OCI-LY7 (cell line): ENCODE data around the gene ERBB2. TPM values are rescaled to one million over a fixed set of nuclear protein-coding genes. Genes with fewer than 3 reads are reported as not detected.

ENCODE experiments used
- BruUV-seq: library from RNA; stranded (reverse); fragments of 400-500 nt; replicated peaks from 2 replicates; lab custom pipeline; 2021; lab: Mats Ljungman, UMichigan
- CTCF ChIA-PET: fragments of 300-600 bp; sonication (Branson Sonifier 250); formaldehyde crosslinking; loops from one replicate; lab custom pipeline; 2022; ENCODE audit warnings: antibody characterized with exemption; ENCODE audit not compliant: unreplicated experiment; lab: Charles Lee
- POLR2A ChIA-PET: fragments of 300-600 bp; sonication (Branson Sonifier 250); formaldehyde crosslinking; loops from one replicate; lab custom pipeline; 2022; ENCODE audit warnings: antibody characterized with exemption; lab: Charles Lee
- DNase-seq: peaks from one replicate; pipeline ENCODE4 v3.0.0-alpha.2; 2015; ENCODE audit warnings: low spot score
- H2AFZ ChIP-seq: fragments of 200-600 bp; sonication (generic), shearing (Covaris generic); 2 replicates; pipeline ENCODE4 v1.6.1; 2014; ENCODE audit warnings: mild to moderate bottlenecking, antibody characterized with exemption, low read length, moderate library complexity
- H3K27ac ChIP-seq: fragments of 200-600 bp; sonication (generic); 2 replicates; pipeline ENCODE4 v1.5.1; 2014; ENCODE audit warnings: mixed run types, low read depth, mild to moderate bottlenecking, moderate library complexity, low read length, inconsistent platforms; ENCODE audit not compliant: poor library complexity, severe bottlenecking
- H3K36me3 ChIP-seq: fragments of 200-600 bp; sonication (generic); 2 replicates; pipeline ENCODE4 v1.6.1; 2014; ENCODE audit warnings: mild to moderate bottlenecking, antibody characterized with exemption, low read length, moderate library complexity, mixed read lengths; ENCODE audit not compliant: insufficient read depth
- H3K4me1 ChIP-seq: fragments of 200-600 bp; sonication (generic); 2 replicates; pipeline ENCODE4 v1.5.1; 2014; ENCODE audit warnings: mild to moderate bottlenecking, low read length; ENCODE audit not compliant: insufficient read depth, poor library complexity, severe bottlenecking
- H3K4me2 ChIP-seq: fragments of 200-600 bp; sonication (generic); 2 replicates; pipeline ENCODE4 v1.6.1; 2014; ENCODE audit warnings: mild to moderate bottlenecking, low read length
- H3K4me3 ChIP-seq: fragments of 200-600 bp; sonication (generic); 2 replicates; pipeline ENCODE4 v1.5.1; 2014; ENCODE audit warnings: mild to moderate bottlenecking, low read depth, low read length; ENCODE audit not compliant: poor library complexity, severe bottlenecking
- H3K79me2 ChIP-seq: fragments of 200-600 bp; sonication (generic); 2 replicates; pipeline ENCODE4 v1.6.1; 2016; ENCODE audit warnings: low read depth, mild to moderate bottlenecking, low read length, moderate library complexity, mixed read lengths; ENCODE audit not compliant: insufficient read depth
- H3K9me2 ChIP-seq: fragments of 200-600 bp; sonication (generic); 2 replicates; pipeline ENCODE4 v1.6.1; 2016; ENCODE audit warnings: mild to moderate bottlenecking, low read length, mixed read lengths; ENCODE audit not compliant: insufficient read depth
- H3K9me3 ChIP-seq: fragments of 200-600 bp; sonication (generic); 2 replicates; pipeline ENCODE4 v1.6.1; 2014; ENCODE audit warnings: mild to moderate bottlenecking, mixed run types, low read length, mixed read lengths
- H4K20me1 ChIP-seq: fragments of 200-600 bp; sonication (generic); 2 replicates; pipeline ENCODE4 v1.6.1; 2014; ENCODE audit warnings: mild to moderate bottlenecking, antibody characterized with exemption, low read length, moderate library complexity, mixed read lengths; ENCODE audit not compliant: insufficient read depth
- EZH2phosphoT487 ChIP-seq: fragments of 200-600 bp; sonication (generic); IDR thresholded peaks from 2 replicates; pipeline ENCODE4 v1.6.1; 2018; ENCODE audit warnings: low read depth, borderline replicate concordance, mild to moderate bottlenecking, mixed run types, antibody characterized with exemption, low read length, moderate library complexity, mixed read lengths
- intact Hi-C: fragments of 100-400 bp; cut with micrococcal nuclease; formaldehyde crosslinking; loops from one replicate; pipeline ENCODE4 v1.10.0; 2022; ENCODE audit not compliant: unreplicated experiment
- total RNA-seq, 2 experiments: library from RNA; depleted of rRNA in 1 of 2; stranded (reverse); fragments of >200 nt in 1 of 2; shearing (Covaris generic) in 1 of 2; gene quantifications; 2 replicates each; pipeline ENCODE4 v1.2.3, GENCODE V29; 2014 to 2022
- TF ChIP-seq, protein P1 (sequence below): fragments of 200-600 bp; sonication (generic); conservative IDR thresholded peaks from 2 replicates; pipeline ENCODE4 v1.5.1; 2014; ENCODE audit warnings: mild to moderate bottlenecking, antibody characterized with exemption, low read length, moderate library complexity, mixed read lengths

The ERBB2 gene
- total RNA-seq, 2 experiments from 2014 or later, result 6.5 to 11.4 TPM

DNA sequence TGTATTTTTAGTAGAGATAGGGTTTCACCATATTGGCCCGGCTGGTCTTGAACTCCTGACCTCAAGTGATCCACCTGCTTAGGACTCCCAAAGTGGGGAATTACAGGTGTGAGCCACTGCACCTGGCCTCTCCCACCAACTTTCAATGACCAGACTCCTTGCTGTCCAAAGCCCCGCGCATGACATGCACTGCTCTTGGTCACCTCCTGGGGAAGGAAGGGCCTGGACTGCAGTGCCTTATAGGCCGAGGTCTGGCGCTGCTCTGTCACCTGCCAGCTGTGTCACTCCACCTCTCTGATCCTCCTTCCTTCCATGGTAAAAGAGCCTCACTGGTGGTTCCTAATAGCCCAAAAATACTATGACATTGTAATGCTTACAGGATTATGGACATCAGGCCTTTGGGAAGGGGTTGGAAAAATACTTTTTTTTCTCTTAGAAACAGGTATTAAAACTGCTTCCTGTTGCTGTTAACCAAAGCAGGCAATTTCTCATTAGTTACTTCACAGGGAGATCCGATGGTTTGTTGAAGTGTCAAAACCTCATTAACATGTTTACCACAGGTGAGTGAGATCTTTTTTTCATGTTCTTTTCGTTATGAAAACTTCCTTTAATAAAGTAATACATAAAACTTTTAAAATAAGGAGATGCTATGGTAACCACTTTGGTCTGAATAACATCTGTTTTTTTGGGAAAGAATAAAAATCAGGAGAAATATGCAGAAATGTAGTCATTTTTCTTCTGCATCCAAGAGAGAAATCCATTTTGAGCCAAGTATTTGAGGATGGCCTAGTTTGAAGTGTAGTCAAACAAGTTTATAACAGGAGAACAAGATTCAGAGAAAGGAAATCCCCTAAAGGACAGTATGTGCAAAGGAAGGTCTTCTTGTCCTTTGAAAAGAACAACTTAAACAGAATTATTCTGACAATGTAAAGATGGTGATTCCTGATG is 73.4 kb downstream of the ERBB2 start:
- Histone ChIP-seq H3K4me3 (peak overlapping the region; percentile 74), H4K20me1 (no peaks in the 10 kb centered on the region), H3K79me2 (peaks cover 98% of the 10 kb centered on the region), H3K36me3 (peaks cover 88% of the 10 kb centered on the region), H3K4me2 (peak overlapping the region; percentile 88), H3K9me3 (no peaks in the 10 kb centered on the region), H3K4me1 (peaks cover 91% of the 10 kb centered on the region), H3K27ac (peak overlapping the region; percentile 94), H3K9me2 (no peaks in the 10 kb centered on the region), H2AFZ (no peak overlapping the region)
- intact Hi-C loops, result no loop called here
- ChIA-PET POLR2A (interaction anchor here (0.6 to 0.8 kb wide), 3 partner anchors 18 to 89 kb away, joined by 3 to 9 read pairs (median 4); no protein-coding TSS in a partner anchor), CTCF (no interaction called here)
- BruUV-seq, result no TSS peak
- DNase-seq, result no peak
- TF ChIP-seq, protein P1, sequence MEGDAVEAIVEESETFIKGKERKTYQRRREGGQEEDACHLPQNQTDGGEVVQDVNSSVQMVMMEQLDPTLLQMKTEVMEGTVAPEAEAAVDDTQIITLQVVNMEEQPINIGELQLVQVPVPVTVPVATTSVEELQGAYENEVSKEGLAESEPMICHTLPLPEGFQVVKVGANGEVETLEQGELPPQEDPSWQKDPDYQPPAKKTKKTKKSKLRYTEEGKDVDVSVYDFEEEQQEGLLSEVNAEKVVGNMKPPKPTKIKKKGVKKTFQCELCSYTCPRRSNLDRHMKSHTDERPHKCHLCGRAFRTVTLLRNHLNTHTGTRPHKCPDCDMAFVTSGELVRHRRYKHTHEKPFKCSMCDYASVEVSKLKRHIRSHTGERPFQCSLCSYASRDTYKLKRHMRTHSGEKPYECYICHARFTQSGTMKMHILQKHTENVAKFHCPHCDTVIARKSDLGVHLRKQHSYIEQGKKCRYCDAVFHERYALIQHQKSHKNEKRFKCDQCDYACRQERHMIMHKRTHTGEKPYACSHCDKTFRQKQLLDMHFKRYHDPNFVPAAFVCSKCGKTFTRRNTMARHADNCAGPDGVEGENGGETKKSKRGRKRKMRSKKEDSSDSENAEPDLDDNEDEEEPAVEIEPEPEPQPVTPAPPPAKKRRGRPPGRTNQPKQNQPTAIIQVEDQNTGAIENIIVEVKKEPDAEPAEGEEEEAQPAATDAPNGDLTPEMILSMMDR, result no peak
- no peak for TF ChIP-seq EZH2phosphoT487

DNA sequence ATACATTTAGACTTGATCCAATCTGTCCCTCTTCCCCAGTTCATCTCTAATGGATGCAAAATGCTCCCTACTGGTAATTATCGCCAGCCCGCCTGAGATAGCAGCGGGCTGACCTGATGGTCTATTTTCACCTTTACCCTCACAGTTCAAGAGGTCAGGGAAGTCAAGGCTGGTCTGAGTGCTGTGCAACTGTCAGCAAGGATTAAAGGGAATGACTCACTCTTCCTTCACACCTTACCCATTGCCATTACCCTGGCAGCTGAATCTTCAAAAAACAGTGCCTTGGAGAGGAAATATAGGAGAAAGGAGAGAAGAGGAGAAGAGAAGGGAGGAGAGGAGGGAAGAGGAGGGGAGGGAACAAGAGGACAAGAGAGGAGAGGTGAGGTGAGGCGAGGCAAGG is 74.2 kb downstream of the ERBB2 start:
- CTCF ChIA-PET, result no interaction called here
- Histone ChIP-seq H3K79me2 (peaks cover 98% of the 10 kb centered on the region), H2AFZ (no peak overlapping the region), H3K4me1 (peaks cover 91% of the 10 kb centered on the region), H4K20me1 (no peaks in the 10 kb centered on the region), H3K36me3 (peaks cover 85% of the 10 kb centered on the region), H3K9me2 (no peaks in the 10 kb centered on the region), H3K4me3 (peak overlapping the region; percentile 74), H3K27ac (peak overlapping the region; percentile 94), H3K9me3 (no peaks in the 10 kb centered on the region), H3K4me2 (peak overlapping the region; percentile 88)
- no TSS peak for BruUV-seq
- DNase-seq, result no peak
- no peak for TF ChIP-seq EZH2phosphoT487
- TF ChIP-seq, protein P1, result no peak
- POLR2A ChIA-PET, result no interaction called here
- intact Hi-C loops, result no loop called here

DNA sequence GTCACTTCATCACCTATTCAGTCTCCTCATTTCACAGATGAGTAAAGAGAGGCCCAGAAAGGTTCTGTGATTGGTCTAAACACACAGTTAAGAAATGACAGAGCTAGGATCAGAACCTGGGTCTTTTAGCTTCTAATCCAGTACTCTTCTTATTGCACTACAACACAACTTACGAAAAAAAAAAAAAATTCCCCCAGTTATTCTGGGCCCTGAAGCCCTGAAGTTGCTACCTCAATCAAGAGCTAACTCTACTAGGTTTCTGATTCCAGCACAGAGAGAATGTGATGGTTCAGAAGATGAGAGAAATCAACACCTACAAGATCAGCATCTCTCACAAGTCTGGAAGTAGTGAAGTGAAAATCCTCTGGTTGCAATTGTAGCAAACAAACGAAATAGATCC is 75.2 kb downstream of the ERBB2 start:
- ChIA-PET CTCF (no interaction called here), POLR2A (interaction anchor here (0.7 to 4.0 kb wide), 9 partner anchors 10 to 87 kb away, joined by 3 to 67 read pairs (median 11); no protein-coding TSS in a partner anchor)
- Histone ChIP-seq H4K20me1 (no peaks in the 10 kb centered on the region), H3K4me2 (peak overlapping the region; percentile 88), H3K79me2 (peaks cover 98% of the 10 kb centered on the region), H3K36me3 (peaks cover 82% of the 10 kb centered on the region), H3K4me1 (peaks cover 91% of the 10 kb centered on the region), H2AFZ (no peak overlapping the region), H3K9me3 (no peaks in the 10 kb centered on the region), H3K27ac (peak overlapping the region; percentile 94), H3K9me2 (no peaks in the 10 kb centered on the region), H3K4me3 (peak overlapping the region; percentile 74)
- TF ChIP-seq EZH2phosphoT487, result no peak
- TF ChIP-seq, protein P1, result no peak
- DNase-seq, result peak; percentile 68
- BruUV-seq, result no TSS peak
- intact Hi-C loops, result loop anchor here (5.0 kb wide), 1 partner anchor 152 kb away; the partner anchor contains the start of genes LRRC3C and ORMDL3
